ENCODE results near the gene FOXM1.

FOXM1 gene

DNA sequence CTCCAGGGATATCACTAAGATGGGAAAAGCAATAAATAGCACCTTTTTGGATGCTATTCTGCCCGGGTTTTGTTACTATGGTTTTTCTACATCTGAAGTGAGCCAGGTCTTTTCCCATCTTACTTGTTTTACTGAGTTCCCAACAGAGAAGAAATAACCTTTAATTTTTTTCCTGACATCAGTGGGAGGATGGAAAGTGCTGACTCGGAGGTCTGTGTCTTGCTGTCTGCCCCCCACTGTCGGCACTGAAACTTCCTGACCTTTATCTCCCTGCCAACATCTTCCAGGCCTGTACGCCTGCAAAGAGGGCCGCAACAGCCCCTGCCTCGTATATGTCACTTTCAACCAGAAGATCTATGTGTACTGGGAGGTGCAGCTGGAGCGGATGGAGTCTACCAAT, 53.5 kb downstream of the FOXM1 start:
- TF ChIP-seq POU2F2 (IDR thresholded peaks at IDR 0.05; ENCODE audit: low read depth, low read length) (no peak), POLR2AphosphoS5 (IDR thresholded peaks at IDR 0.05; ENCODE audit: low read depth, low read length) (no peak), PAX5 (IDR thresholded peaks at IDR 0.05; ENCODE audit: insufficient read depth, low read length, severe bottlenecking) (no peak)
- DNase-seq (ENCODE audit: insufficient read length, low spot score) = no peak
- no peak for FAIRE-seq

DNA sequence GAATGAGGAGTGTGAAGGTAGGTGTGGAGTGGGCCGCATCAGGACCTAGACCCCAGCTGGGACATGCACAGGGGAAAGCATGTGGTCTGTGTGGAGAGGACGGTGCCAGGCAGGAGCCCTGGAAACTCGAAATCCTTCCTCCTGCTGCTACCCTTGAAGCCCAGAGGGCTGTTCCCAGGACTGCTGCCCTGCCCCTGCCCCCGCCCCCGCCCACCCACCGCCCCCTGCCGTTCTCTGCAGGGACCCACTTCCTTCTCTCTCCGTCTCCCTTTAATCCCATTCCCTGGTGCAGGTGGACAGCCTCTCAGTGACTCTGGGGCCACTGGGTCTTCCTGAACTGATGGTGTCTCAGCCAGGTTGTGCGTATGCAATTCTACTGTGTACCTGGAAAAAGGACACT, 56.5 kb downstream of the FOXM1 start:
- no peak for TF ChIP-seq TAF1 (IDR thresholded peaks at IDR 0.05; ENCODE audit: low read depth, low read length)
- TF ChIP-seq POLR2AphosphoS5 (IDR thresholded peaks at IDR 0.05; ENCODE audit: low read depth, low read length) = no peak
- no peak for TF ChIP-seq SPI1 (IDR thresholded peaks at IDR 0.05; ENCODE audit: low read depth, low read length)
- no peak for TF ChIP-seq PAX5 (IDR thresholded peaks at IDR 0.05; ENCODE audit: insufficient read depth, low read length, severe bottlenecking)
- TF ChIP-seq POLR2A (IDR thresholded peaks at IDR 0.05; ENCODE audit: low read depth, low read length) = no peak
- TF ChIP-seq POU2F2 (IDR thresholded peaks at IDR 0.05; ENCODE audit: low read depth, low read length) = no peak
- FAIRE-seq = no peak
- DNase-seq (ENCODE audit: insufficient read length, low spot score) = no peak

DNA sequence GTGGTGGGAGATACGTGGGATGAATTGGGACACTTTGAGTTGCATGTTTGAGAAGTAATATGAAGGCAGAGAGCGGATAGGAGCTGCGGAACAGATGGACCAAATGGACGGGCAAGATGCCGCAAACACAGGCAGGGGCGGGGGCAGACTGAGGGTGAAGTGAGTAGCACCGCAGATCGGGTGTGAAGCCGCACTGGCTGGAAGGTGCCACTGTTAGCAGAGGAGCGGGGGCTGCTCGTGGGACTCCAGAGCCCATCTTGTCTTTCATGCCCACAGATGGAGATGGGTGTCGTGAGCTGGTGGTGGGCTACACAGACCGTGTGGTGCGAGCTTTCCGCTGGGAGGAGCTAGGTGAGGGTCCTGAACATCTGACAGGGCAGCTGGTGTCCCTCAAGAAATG, 57.2 kb downstream of the FOXM1 start:
- no peak for DNase-seq (ENCODE audit: insufficient read length, low spot score)
- FAIRE-seq = no peak
- no peak for TF ChIP-seq SPI1 (IDR thresholded peaks at IDR 0.05; ENCODE audit: low read depth, low read length)
- TF ChIP-seq POU2F2 (IDR thresholded peaks at IDR 0.05; ENCODE audit: low read depth, low read length) = no peak
- TF ChIP-seq PAX5 (IDR thresholded peaks at IDR 0.05; ENCODE audit: insufficient read depth, low read length, severe bottlenecking) = no peak
- TF ChIP-seq POLR2AphosphoS5 (IDR thresholded peaks at IDR 0.05; ENCODE audit: low read depth, low read length) = no peak
- TF ChIP-seq POLR2A (IDR thresholded peaks at IDR 0.05; ENCODE audit: low read depth, low read length) = no peak
- TF ChIP-seq TAF1 (IDR thresholded peaks at IDR 0.05; ENCODE audit: low read depth, low read length) = no peak

DNA sequence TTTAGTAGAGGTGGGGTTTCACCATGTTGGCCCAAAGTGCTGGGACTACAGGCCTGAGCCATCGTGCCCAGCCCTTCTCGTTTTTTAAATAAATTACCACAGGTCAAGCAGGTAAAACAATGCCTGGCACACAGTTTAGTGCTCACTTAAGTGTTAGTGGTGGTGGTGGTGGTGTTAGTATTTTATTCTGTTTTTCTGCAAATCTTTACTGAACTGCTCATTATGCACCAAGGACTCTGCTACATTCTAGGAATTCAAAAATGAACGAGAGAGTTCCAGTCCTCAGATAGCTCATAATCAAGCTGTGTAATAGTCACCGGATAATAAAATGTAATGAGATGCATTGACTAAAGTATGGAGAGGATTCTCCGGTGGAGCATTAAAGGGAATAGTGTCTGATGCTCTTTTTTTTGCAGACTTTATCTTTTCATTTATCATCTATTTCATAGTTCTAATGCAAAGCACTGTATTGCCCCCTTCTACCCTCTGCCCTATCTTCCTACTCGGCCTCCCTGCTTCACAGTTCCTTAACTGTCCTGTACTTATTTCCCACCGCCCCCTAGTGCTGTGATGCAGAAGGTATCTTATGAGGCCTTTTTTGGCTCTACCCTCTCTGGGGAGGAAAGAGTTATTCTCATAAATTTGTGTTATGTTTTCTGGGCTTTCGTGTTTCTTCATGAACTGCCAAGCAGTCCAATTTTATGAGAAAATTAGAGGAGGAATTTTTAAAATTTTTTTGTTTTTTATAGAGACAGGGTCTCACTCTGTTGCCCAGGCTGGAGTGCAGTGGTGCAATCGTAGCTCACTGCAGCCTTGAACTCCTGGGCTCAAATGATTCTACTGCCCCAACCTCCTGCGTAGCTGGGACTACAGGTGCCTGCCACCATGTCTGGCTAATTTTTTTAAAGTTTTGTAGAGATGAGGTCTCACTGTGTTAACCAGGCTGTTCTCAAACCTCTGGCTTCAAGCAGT, 63.5 kb downstream of the FOXM1 start:
- peak; percentile 54 for DNase-seq (ENCODE audit: insufficient read length, low spot score)
- no peak for TF ChIP-seq PAX5 (IDR thresholded peaks at IDR 0.05; ENCODE audit: insufficient read depth, low read length, severe bottlenecking)
- TF ChIP-seq SPI1 (IDR thresholded peaks at IDR 0.05; ENCODE audit: low read depth, low read length) = peak; percentile 19; the same call in 1 of the 2 replicates
- peak; percentile 23 for FAIRE-seq

DNA sequence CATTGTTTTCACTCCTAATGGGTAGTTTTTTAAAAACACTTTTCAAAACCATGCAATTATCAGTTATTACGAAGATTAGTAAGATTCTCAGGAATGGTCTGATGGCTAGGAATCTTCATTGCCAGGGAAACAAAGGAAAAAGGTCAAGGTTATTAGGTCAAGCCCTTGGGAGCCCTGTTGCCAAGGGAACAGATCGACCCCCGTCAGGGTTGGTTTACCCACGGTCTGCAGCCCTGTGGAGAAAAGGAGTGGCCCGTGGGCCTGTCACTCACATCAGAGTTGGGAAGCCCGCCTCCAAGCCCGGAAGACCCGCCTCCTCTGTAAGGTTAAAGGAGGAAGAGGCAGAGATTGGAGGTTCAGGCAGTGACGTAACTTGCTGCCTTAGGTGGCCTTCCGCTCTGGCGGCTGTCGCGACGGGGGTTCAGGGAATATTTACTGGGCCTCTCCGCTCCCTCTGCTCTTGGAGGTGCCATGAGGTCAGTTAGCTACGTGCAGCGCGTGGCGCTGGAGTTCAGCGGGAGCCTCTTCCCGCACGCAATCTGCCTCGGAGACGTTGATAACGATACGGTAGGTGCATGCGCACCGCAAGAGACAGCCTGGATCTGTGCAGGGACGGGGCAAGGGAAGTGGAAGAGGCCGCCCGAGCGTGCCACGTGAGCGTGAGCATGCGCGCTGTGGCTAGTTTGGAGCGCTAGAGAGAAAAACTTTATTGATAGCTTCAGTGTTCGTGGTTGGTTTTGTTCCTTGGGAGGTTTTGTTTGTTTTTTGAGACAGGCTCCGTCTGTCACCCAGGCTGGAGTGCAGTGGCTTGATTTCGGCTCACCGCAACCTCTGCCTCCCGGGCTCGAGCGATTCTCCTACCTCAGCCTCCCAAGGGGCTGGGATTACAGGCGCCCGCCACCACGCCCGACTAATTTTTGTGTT, 64.4 kb downstream of the FOXM1 start, which contains the start of gene ITFG2:
Gene ITFG2 (plus strand): TSS at position 379 of the 924 bp plus-strand sequence. CDS start 93 bp downstream, at position 472.
- DNase-seq (ENCODE audit: insufficient read length, low spot score) = peak; percentile 83
- peak; percentile 96 for FAIRE-seq
- peak; percentile 76 for TF ChIP-seq SPI1 (IDR thresholded peaks at IDR 0.05; ENCODE audit: low read depth, low read length)
- peak; percentile 81 for TF ChIP-seq POU2F2 (IDR thresholded peaks at IDR 0.05; ENCODE audit: low read depth, low read length)
- TF ChIP-seq PAX5 (IDR thresholded peaks at IDR 0.05; ENCODE audit: insufficient read depth, low read length, severe bottlenecking) = peak; percentile 29
- TF ChIP-seq TAF1 (IDR thresholded peaks at IDR 0.05; ENCODE audit: low read depth, low read length) = peak; percentile 88
- peak; percentile 98 for TF ChIP-seq POLR2AphosphoS5 (IDR thresholded peaks at IDR 0.05; ENCODE audit: low read depth, low read length)
- peak; percentile 98 for TF ChIP-seq POLR2A (IDR thresholded peaks at IDR 0.05; ENCODE audit: low read depth, low read length)

DNA sequence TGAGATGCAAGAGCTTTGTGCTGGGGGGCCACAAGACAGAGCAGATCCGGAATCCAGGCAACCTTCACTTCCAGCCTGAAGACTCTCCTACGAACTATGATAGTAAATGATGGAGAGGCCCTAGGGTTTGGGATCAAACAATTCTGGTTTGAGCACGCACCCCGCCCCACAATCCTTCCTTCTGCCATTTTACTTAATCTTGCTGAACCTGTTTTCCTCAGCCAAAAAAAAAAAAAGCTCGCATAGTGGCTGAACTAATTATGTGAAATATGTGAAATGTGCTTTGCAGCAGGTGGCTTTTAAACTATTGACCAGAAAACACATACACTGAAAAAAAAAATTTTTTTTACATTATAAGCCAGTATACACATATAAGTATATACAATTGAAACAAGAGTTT, 65.2 kb downstream of the FOXM1 start:
- FAIRE-seq (no peak), DNase-seq (ENCODE audit: insufficient read length, low spot score) (no peak)
- no peak for TF ChIP-seq POU2F2 (IDR thresholded peaks at IDR 0.05; ENCODE audit: low read depth, low read length)
- no peak for TF ChIP-seq POLR2A (IDR thresholded peaks at IDR 0.05; ENCODE audit: low read depth, low read length)
- TF ChIP-seq PAX5 (IDR thresholded peaks at IDR 0.05; ENCODE audit: insufficient read depth, low read length, severe bottlenecking) = no peak
- TF ChIP-seq TAF1 (IDR thresholded peaks at IDR 0.05; ENCODE audit: low read depth, low read length) = no peak
- TF ChIP-seq SPI1 (IDR thresholded peaks at IDR 0.05; ENCODE audit: low read depth, low read length) = no peak
- TF ChIP-seq POLR2AphosphoS5 (IDR thresholded peaks at IDR 0.05; ENCODE audit: low read depth, low read length) = no peak
